DOHH2 (cell line): ENCODE results near the gene APLP2.

ENCODE experiments used
- EZH2phosphoT487 ChIP-seq: fragments of 200-600 bp; sonication (generic); IDR thresholded peaks from 2 replicates; pipeline ENCODE4 v1.6.1; 2017; ENCODE audit warnings: borderline replicate concordance, mild to moderate bottlenecking, antibody characterized with exemption, low read length, moderate library complexity, mixed read lengths
- TF ChIP-seq, protein P1 (sequence below): fragments of 200-600 bp; sonication (generic); IDR thresholded peaks from one replicate; pipeline ENCODE4 v1.5.1; 2014; ENCODE audit warnings: antibody characterized with exemption, mild to moderate bottlenecking, low read depth, low read length; ENCODE audit not compliant: poor library complexity, severe bottlenecking

DNA sequence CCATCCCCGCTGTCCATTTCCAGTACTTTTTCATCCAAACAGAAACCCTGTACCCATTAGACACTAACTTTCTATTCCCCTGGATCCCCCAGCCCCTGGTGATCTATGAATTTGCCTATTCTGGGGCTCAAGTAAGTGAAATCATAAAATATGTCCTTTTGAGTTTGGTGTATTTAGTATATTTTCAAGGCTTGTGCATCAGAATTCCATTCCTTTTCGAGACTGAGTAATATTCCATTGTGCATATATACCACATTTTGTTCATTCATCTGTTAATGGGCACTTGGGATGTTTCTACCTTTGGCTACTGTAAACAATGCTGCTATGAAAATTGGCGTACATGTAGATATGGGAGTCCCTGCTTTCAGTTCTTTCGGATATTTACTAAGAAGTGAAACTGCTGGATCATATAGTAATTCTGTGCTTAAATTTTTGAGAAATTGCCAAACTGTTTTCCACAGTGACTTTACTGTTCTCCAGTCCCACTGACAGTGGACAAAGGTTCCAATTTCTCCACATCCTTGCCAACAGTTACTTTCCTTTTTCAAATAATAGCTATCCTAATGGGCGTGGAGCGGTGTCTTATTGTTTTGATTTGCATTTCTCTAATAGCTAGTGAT is 16.1 kb downstream of the APLP2 start:
- TF ChIP-seq, protein P1, sequence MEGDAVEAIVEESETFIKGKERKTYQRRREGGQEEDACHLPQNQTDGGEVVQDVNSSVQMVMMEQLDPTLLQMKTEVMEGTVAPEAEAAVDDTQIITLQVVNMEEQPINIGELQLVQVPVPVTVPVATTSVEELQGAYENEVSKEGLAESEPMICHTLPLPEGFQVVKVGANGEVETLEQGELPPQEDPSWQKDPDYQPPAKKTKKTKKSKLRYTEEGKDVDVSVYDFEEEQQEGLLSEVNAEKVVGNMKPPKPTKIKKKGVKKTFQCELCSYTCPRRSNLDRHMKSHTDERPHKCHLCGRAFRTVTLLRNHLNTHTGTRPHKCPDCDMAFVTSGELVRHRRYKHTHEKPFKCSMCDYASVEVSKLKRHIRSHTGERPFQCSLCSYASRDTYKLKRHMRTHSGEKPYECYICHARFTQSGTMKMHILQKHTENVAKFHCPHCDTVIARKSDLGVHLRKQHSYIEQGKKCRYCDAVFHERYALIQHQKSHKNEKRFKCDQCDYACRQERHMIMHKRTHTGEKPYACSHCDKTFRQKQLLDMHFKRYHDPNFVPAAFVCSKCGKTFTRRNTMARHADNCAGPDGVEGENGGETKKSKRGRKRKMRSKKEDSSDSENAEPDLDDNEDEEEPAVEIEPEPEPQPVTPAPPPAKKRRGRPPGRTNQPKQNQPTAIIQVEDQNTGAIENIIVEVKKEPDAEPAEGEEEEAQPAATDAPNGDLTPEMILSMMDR: no peak
- TF ChIP-seq EZH2phosphoT487: no peak
